HEK293T (cell line): ENCODE data around the gene UGGT2.

Experiments
- ARNT ChIP-seq: fragments of 450-650 bp; IDR thresholded peaks from 2 replicates; pipeline ENCODE4 v1.6.1; 2017; ENCODE audit warnings: mild to moderate bottlenecking
- BHLHE40 ChIP-seq: fragments of 450-650 bp; IDR thresholded peaks from 2 replicates; pipeline ENCODE4 v1.6.1; 2016; ENCODE audit warnings: mild to moderate bottlenecking, moderate library complexity, borderline replicate concordance
- FOXK2 ChIP-seq: fragments of 450-650 bp; IDR thresholded peaks from 2 replicates; pipeline ENCODE4 v1.6.1; 2016; ENCODE audit warnings: mild to moderate bottlenecking
- FOXM1 ChIP-seq: fragments of 450-650 bp; IDR thresholded peaks from 2 replicates; pipeline ENCODE4 v1.6.1; 2017; ENCODE audit warnings: mild to moderate bottlenecking, borderline replicate concordance
- HDGF ChIP-seq: fragments of 450-650 bp; IDR thresholded peaks from 2 replicates; pipeline ENCODE4 v1.6.1; 2017; ENCODE audit warnings: antibody characterized with exemption, borderline replicate concordance
- PKNOX1 ChIP-seq: fragments of 450-650 bp; IDR thresholded peaks from 2 replicates; pipeline ENCODE4 v1.6.1; 2016
- SP1 ChIP-seq: fragments of 450-650 bp; IDR thresholded peaks from 2 replicates; pipeline ENCODE4 v1.6.1; 2017
- SUZ12 ChIP-seq: fragments of 450-650 bp; IDR thresholded peaks from 2 replicates; pipeline ENCODE4 v1.6.1; 2016; ENCODE audit warnings: mild to moderate bottlenecking
- TARDBP ChIP-seq: fragments of 450-650 bp; IDR thresholded peaks from 2 replicates; pipeline ENCODE4 v1.6.1; 2016

DNA sequence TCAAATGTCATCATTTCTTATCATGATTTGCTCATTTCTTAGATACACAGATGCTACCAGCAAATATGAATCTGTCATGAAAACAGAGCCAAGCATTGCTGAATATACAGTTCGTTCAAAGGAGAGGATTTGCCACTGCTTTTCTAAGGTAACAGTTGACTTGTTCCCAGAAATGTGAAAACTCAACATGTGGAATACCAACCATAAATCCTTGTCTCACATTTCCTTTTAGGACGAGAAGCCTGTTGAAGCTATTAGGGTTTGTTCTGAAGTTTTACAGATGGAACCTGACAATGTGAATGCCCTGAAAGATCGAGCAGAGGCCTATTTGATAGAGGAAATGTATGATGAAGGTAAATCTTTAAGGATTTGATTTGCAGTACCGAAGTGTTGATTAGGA, 289.6 kb downstream of the UGGT2 start:
- TF ChIP-seq BHLHE40, result no peak
- TF ChIP-seq PKNOX1, result no peak
- no peak for TF ChIP-seq SUZ12
- no peak for TF ChIP-seq HDGF
- no peak for TF ChIP-seq FOXM1
- no peak for TF ChIP-seq FOXK2
- no peak for TF ChIP-seq TARDBP
- no peak for TF ChIP-seq SP1
- no peak for TF ChIP-seq ARNT
